GM23338 (cell line): Measurements from ENCODE around the gene CENPO. TPM values are rescaled to one million over a fixed set of nuclear protein-coding genes. Genes with fewer than 3 reads are reported as not detected.

Source experiments
- ATAC-seq: fragments of 200-7000 bp; cut with Tn5 transposase; 3 replicates; pipeline ENCODE4 v1.9.1; 2020
- DNase-seq: peaks from one replicate; pipeline ENCODE4 v3.0.0-alpha.2; 2015; ENCODE audit warnings: low spot score
- H2AFZ ChIP-seq: fragments of 200-600 bp; sonication (generic); 2 replicates; pipeline ENCODE4 v1.8.0; 2016; ENCODE audit warnings: antibody characterized with exemption, mild to moderate bottlenecking, moderate library complexity
- H3F3A ChIP-seq: fragments of 200-600 bp; sonication (generic); replicated peaks from 2 replicates; pipeline ENCODE4 v1.8.0; 2017; ENCODE audit warnings: antibody characterized with exemption, mixed run types, low read depth
- H3K27ac ChIP-seq: fragments of 200-600 bp; sonication (generic); 2 replicates; pipeline ENCODE4 v1.6.1; 2016; ENCODE audit warnings: low read depth
- H3K27me3 ChIP-seq: fragments of 200-600 bp; sonication (generic); 2 replicates; pipeline ENCODE4 v1.8.0; 2016; ENCODE audit warnings: mild to moderate bottlenecking, mixed run types, moderate library complexity; ENCODE audit not compliant: insufficient read depth
- H3K36me3 ChIP-seq: fragments of 200-600 bp; sonication (generic); 2 replicates; pipeline ENCODE4 v1.8.0; 2016; ENCODE audit warnings: mild to moderate bottlenecking; ENCODE audit not compliant: insufficient read depth
- H3K4me1 ChIP-seq: fragments of 200-600 bp; sonication (generic); 2 replicates; pipeline ENCODE4 v1.8.0; 2016; ENCODE audit warnings: mild to moderate bottlenecking, moderate library complexity; ENCODE audit not compliant: insufficient read depth
- H3K4me2 ChIP-seq: fragments of 200-600 bp; sonication (generic); 2 replicates; pipeline ENCODE4 v1.7.1; 2017; ENCODE audit warnings: mixed run types
- H3K4me3 ChIP-seq: fragments of 200-600 bp; sonication (generic); 2 replicates; pipeline ENCODE4 v1.6.1; 2016; ENCODE audit warnings: mixed run types
- H3K79me2 ChIP-seq: fragments of 200-600 bp; sonication (generic); replicated peaks from 2 replicates; pipeline ENCODE4 v1.8.0; 2017; ENCODE audit warnings: mild to moderate bottlenecking; ENCODE audit not compliant: insufficient read depth
- H3K9me2 ChIP-seq: fragments of 200-600 bp; sonication (generic); 2 replicates; pipeline ENCODE4 v1.8.0; 2017; ENCODE audit not compliant: insufficient read depth
- H4K20me1 ChIP-seq: fragments of 200-600 bp; sonication (generic); replicated peaks from 2 replicates; pipeline ENCODE4 v1.8.0; 2017; ENCODE audit warnings: mild to moderate bottlenecking; ENCODE audit not compliant: insufficient read depth
- H3K27ac Mint-ChIP-seq: 2 replicates; pipeline ENCODE4 v1.8.0; 2020; ENCODE audit warnings: inconsistent platforms, mild to moderate bottlenecking, moderate library complexity, mixed read lengths
- H3K27me3 Mint-ChIP-seq: 3 replicates; pipeline ENCODE4 v1.8.0; 2022; ENCODE audit warnings: low read depth, mild to moderate bottlenecking, moderate library complexity, mixed read lengths, inconsistent platforms; ENCODE audit not compliant: insufficient read depth, poor library complexity
- H3K36me3 Mint-ChIP-seq: 3 replicates; pipeline ENCODE4 v1.8.0; 2021; ENCODE audit warnings: low read depth, mild to moderate bottlenecking, inconsistent platforms, moderate library complexity, mixed read lengths
- H3K4me1 Mint-ChIP-seq: 3 replicates; pipeline ENCODE4 v1.8.0; 2020; ENCODE audit warnings: mild to moderate bottlenecking, inconsistent platforms, mixed read lengths
- H3K4me3 Mint-ChIP-seq: 3 replicates; pipeline ENCODE4 v1.8.0; 2021; ENCODE audit warnings: moderate library complexity, mild to moderate bottlenecking, inconsistent platforms, mixed read lengths
- H3K9me3 Mint-ChIP-seq: 3 replicates; pipeline ENCODE4 v1.8.0; 2020; ENCODE audit warnings: moderate library complexity, mild to moderate bottlenecking, inconsistent platforms, mixed read lengths
- EZH2 ChIP-seq: fragments of 200-600 bp; sonication (generic); IDR thresholded peaks from one replicate; pipeline ENCODE4 v1.8.0; 2017; ENCODE audit warnings: antibody characterized with exemption, mild to moderate bottlenecking, low read depth; ENCODE audit not compliant: unreplicated experiment
- NANOG ChIP-seq: IDR thresholded peaks from 2 replicates; pipeline ENCODE4 v1.6.1; 2016; ENCODE audit warnings: antibody characterized with exemption, borderline replicate concordance
- ZNF114 ChIP-seq: fragments of 250-450 bp; sonication (Bioruptor Pico); IDR thresholded peaks from 2 replicates; pipeline ENCODE4 v1.5.0; 2020; ENCODE audit warnings: mild to moderate bottlenecking, moderate library complexity
- polyA plus RNA-seq: library from polyadenylated mRNA; unstranded; fragments of >200 nt; fragmentation: Nextera tagmentation; extraction: Ambion mirVana; gene quantifications from 2 replicates; pipeline ENCODE4 v1.2.1, GENCODE V29; 2016
- total RNA-seq: library from RNA; depleted of rRNA; stranded (reverse); fragments of >200 nt; shearing (Covaris generic); gene quantifications from 2 replicates; pipeline ENCODE4 v1.2.3, GENCODE V29; 2014
- TF ChIP-seq, protein P1 (sequence below), 2 experiments: fragments of 200-600 bp in 1 of 2; sonication (generic) in 1 of 2; conservative IDR thresholded peaks; 2 replicates each; pipeline versions ENCODE4 v1.5.1 to v1.6.1; 2016 to 2017; ENCODE audit warnings: antibody characterized with exemption in 2 of 2, low read depth in 2 of 2, mild to moderate bottlenecking in 2 of 2, moderate library complexity in 1 of 2
- TF ChIP-seq, protein P2 (sequence below): IDR thresholded peaks from one replicate; pipeline ENCODE4 v1.6.1; 2018; ENCODE audit warnings: antibody characterized with exemption; ENCODE audit not compliant: unreplicated experiment

The CENPO gene
- total and polyA plus RNA-seq, 2 experiments from 2014 or later = 27.0 to 44.7 TPM

DNA sequence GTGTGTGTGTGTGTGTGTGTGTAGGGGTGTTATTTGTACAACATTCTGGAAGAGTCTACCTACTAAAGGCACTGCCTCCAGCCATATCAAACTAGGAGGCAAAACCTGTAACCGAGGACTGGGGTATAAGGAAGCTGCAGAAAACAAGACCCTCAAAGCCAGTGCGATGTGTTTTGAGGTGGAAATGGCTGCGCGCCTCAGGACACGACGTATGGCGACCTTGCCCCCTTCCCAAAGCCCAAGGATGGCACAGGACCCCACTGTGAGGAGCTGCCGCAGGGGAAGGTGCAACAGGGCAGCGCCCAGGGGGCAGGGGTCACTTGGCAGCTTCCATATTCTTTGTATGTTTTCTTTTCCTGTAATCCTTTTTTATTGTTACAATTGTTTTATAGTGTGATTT lies 59.8 kb downstream of the CENPO start:
- Mint-ChIP-seq H3K4me3 (no peak overlapping the region), H3K4me1 (no peaks in the 10 kb centered on the region), H3K36me3 (peaks cover 10% of the 10 kb centered on the region), H3K9me3 (peaks cover 17% of the 10 kb centered on the region), H3K27me3 (peaks cover 6% of the 10 kb centered on the region), H3K27ac (no peak overlapping the region; the same call in 1 of the 2 replicates)
- Histone ChIP-seq H3K36me3 (0 out of 2 replicates have a peak, but pooled peaks cover 4% of the 10 kb centered on the region), H3K27ac (no peak overlapping the region), H3K9me2 (no peaks in the 10 kb centered on the region), H2AFZ (no peak overlapping the region), H3K27me3 (no peaks in the 10 kb centered on the region), H3K4me1 (no peaks in the 10 kb centered on the region), H3K79me2 (no peaks in the 10 kb centered on the region), H4K20me1 (0 out of 2 replicates have a peak, but pooled peaks cover 3% of the 10 kb centered on the region), H3K4me2 (no peak overlapping the region), H3F3A (no peaks in the 10 kb centered on the region), H3K4me3 (no peak overlapping the region)
- ATAC-seq (no peak), DNase-seq (no peak)
- TF ChIP-seq, protein P1, sequence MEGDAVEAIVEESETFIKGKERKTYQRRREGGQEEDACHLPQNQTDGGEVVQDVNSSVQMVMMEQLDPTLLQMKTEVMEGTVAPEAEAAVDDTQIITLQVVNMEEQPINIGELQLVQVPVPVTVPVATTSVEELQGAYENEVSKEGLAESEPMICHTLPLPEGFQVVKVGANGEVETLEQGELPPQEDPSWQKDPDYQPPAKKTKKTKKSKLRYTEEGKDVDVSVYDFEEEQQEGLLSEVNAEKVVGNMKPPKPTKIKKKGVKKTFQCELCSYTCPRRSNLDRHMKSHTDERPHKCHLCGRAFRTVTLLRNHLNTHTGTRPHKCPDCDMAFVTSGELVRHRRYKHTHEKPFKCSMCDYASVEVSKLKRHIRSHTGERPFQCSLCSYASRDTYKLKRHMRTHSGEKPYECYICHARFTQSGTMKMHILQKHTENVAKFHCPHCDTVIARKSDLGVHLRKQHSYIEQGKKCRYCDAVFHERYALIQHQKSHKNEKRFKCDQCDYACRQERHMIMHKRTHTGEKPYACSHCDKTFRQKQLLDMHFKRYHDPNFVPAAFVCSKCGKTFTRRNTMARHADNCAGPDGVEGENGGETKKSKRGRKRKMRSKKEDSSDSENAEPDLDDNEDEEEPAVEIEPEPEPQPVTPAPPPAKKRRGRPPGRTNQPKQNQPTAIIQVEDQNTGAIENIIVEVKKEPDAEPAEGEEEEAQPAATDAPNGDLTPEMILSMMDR (conservative IDR thresholded peaks at IDR 0.05; ENCODE audit: low read depth in 2 of 2) = no peak
- TF ChIP-seq ZNF114 (CRISPR knock-in tag) (no peak), EZH2 (no peak), NANOG (no peak)

DNA sequence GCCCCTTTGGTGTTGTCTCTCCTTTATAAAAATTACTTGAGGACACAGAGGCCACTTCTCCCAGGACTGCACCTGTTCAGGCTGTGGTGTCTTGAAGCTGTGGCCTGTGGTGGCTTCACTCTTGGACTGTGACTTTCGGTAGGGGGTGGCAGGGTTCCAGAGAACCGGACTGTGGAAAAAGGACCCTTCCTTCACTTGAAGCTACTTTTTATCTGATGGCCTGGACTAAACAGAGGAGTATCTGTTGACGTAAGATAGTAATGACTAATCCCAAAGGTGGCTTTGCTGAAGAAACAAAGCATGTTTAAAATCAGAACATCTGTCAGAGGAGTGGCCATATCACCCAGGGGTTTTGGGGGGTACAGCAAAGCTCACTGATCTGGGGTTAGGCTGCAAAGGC lies 60.8 kb downstream of the CENPO start:
- H3K79me2 ChIP-seq = no peaks in the 10 kb centered on the region
- H3K4me2 ChIP-seq = no peak overlapping the region
- Mint-ChIP-seq H3K9me3 (peaks cover 9% of the 10 kb centered on the region; the same call in 2 of the 3 replicates), H3K27me3 (peaks cover 6% of the 10 kb centered on the region), H3K36me3 (peaks cover 4% of the 10 kb centered on the region), H3K27ac (no peak overlapping the region), H3K4me3 (no peak overlapping the region), H3K4me1 (no peaks in the 10 kb centered on the region)
- H3K27me3 ChIP-seq = no peaks in the 10 kb centered on the region
- no peaks in the 10 kb centered on the region for H3K4me1 ChIP-seq
- H3F3A ChIP-seq = no peaks in the 10 kb centered on the region
- H3K36me3 ChIP-seq = no peaks in the 10 kb centered on the region
- no peak overlapping the region for H3K4me3 ChIP-seq
- H4K20me1 ChIP-seq = 0 out of 2 replicates have a peak, but pooled peaks cover 3% of the 10 kb centered on the region
- DNase-seq = no peak
- TF ChIP-seq, protein P2, sequence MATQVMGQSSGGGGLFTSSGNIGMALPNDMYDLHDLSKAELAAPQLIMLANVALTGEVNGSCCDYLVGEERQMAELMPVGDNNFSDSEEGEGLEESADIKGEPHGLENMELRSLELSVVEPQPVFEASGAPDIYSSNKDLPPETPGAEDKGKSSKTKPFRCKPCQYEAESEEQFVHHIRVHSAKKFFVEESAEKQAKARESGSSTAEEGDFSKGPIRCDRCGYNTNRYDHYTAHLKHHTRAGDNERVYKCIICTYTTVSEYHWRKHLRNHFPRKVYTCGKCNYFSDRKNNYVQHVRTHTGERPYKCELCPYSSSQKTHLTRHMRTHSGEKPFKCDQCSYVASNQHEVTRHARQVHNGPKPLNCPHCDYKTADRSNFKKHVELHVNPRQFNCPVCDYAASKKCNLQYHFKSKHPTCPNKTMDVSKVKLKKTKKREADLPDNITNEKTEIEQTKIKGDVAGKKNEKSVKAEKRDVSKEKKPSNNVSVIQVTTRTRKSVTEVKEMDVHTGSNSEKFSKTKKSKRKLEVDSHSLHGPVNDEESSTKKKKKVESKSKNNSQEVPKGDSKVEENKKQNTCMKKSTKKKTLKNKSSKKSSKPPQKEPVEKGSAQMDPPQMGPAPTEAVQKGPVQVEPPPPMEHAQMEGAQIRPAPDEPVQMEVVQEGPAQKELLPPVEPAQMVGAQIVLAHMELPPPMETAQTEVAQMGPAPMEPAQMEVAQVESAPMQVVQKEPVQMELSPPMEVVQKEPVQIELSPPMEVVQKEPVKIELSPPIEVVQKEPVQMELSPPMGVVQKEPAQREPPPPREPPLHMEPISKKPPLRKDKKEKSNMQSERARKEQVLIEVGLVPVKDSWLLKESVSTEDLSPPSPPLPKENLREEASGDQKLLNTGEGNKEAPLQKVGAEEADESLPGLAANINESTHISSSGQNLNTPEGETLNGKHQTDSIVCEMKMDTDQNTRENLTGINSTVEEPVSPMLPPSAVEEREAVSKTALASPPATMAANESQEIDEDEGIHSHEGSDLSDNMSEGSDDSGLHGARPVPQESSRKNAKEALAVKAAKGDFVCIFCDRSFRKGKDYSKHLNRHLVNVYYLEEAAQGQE = no peak
- H3K9me2 ChIP-seq = no peaks in the 10 kb centered on the region
- ATAC-seq = no peak
- H2AFZ ChIP-seq = no peak overlapping the region
- no peak overlapping the region for H3K27ac ChIP-seq
